ENCODE data around the gene STXBP5. TPM values are rescaled to one million over a fixed set of nuclear protein-coding genes. Genes with fewer than 3 reads are reported as not detected.

The STXBP5 gene
- total RNA-seq, 1 experiment from 2014 or later: 10.1 TPM

DNA sequence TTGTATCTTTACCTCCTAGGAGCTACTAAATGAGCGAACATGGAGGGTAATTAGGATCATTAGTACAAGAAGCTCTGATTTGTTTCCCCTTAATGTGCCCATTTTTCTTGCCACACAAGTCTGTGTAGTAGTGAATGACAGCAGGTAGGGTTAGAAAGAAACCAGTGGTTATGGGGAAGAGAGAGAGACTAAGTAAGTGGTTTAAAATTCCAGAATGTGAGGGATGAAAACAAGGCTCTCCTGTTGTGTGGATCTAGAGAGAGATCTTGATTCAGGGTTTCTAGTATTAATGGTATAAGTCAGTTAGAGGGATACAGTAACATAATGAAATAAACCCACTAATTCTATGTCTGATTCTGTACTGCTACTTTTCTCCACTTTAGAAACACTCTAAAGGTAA is 22.7 kb downstream of the STXBP5 start:
- no peak overlapping the region for H3K27ac Mint-ChIP-seq (ENCODE audit: unreplicated experiment)
- BruUV-seq (replicated peaks): no TSS peak
- no peak for DNase-seq
- no peaks in the 10 kb centered on the region for H3K4me1 Mint-ChIP-seq (ENCODE audit: low read depth, unreplicated experiment)
- CTCF ChIA-PET: no interaction called here
- H3K4me3 Mint-ChIP-seq (ENCODE audit: low read depth, unreplicated experiment): no peak overlapping the region
- intact Hi-C loops (cut with micrococcal nuclease; ENCODE audit: unreplicated experiment): no loop called here
- TF ChIP-seq CTCF (IDR thresholded peaks at IDR 0.05; ENCODE audit: unreplicated experiment): no peak
- H3K9me3 Mint-ChIP-seq (ENCODE audit: low read depth, unreplicated experiment): no peaks in the 10 kb centered on the region
- H3K27me3 Mint-ChIP-seq (ENCODE audit: unreplicated experiment): no peaks in the 10 kb centered on the region
- H3K36me3 Mint-ChIP-seq (ENCODE audit: insufficient read depth, unreplicated experiment): no peaks in the 10 kb centered on the region

DNA sequence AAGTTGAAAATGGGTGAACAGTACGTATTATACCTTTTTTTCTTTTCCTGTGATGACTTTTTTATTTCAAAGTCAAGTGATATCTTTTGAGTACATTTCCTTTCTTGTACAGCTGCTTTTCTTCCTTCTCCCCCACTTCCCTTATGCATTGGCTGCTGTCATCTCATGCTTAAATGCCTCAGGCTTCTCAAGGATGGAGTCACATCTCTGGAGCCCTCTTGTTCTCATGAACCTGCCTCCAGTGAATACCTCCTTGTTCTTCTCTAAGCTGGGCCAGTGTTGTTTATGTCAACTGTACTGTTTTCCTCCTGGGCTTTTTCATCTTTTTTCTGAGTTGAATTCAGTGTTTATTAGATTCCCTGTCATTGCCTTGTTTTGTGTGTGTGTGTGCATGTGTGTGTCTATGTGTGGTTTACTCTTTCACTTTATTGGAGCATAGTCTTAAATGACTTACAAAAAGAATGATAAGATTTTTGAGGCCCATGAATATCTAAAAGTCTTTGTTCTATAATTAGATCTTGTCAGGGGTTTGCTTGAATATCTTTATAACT is 23.6 kb downstream of the STXBP5 start:
- DNase-seq: no peak
- BruUV-seq (replicated peaks): no TSS peak
- TF ChIP-seq CTCF (IDR thresholded peaks at IDR 0.05; ENCODE audit: unreplicated experiment): no peak
- CTCF ChIA-PET: no interaction called here
- intact Hi-C loops (cut with micrococcal nuclease; ENCODE audit: unreplicated experiment): no loop called here
- Mint-ChIP-seq H3K27me3 (ENCODE audit: unreplicated experiment) (no peaks in the 10 kb centered on the region), H3K4me3 (ENCODE audit: low read depth, unreplicated experiment) (no peak overlapping the region), H3K36me3 (ENCODE audit: insufficient read depth, unreplicated experiment) (no peaks in the 10 kb centered on the region), H3K4me1 (ENCODE audit: low read depth, unreplicated experiment) (no peaks in the 10 kb centered on the region), H3K9me3 (ENCODE audit: low read depth, unreplicated experiment) (no peaks in the 10 kb centered on the region), H3K27ac (ENCODE audit: unreplicated experiment) (no peak overlapping the region)

DNA sequence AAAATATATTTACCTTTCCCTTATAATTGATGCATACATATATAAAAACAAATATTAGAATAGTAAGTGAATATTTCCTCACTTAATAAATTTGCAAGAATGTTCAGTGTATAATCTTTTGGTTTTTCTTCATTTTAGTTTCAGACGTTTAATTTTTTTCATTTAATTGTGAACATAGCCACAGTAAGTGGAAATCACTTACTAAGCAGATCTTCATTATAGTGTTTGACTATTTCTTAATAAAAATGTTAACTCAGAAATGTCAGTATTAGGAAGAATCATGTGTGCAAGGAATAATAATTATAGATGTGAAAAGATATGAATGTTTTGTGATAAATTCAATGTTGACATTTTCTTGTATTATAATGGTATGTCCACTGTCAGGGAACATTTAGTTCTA is 27.4 kb downstream of the STXBP5 start:
- no TSS peak for BruUV-seq (replicated peaks)
- H3K36me3 Mint-ChIP-seq (ENCODE audit: insufficient read depth, unreplicated experiment): no peaks in the 10 kb centered on the region
- CTCF ChIA-PET: interaction anchor here (0.6 kb wide), 1 partner anchor 167 kb away, joined by 3 read pairs; no protein-coding TSS in a partner anchor
- DNase-seq: no peak
- H3K27ac Mint-ChIP-seq (ENCODE audit: unreplicated experiment): no peak overlapping the region
- no peak overlapping the region for H3K4me3 Mint-ChIP-seq (ENCODE audit: low read depth, unreplicated experiment)
- no peaks in the 10 kb centered on the region for H3K9me3 Mint-ChIP-seq (ENCODE audit: low read depth, unreplicated experiment)
- intact Hi-C loops (cut with micrococcal nuclease; ENCODE audit: unreplicated experiment): no loop called here
- H3K27me3 Mint-ChIP-seq (ENCODE audit: unreplicated experiment): no peaks in the 10 kb centered on the region
- no peaks in the 10 kb centered on the region for H3K4me1 Mint-ChIP-seq (ENCODE audit: low read depth, unreplicated experiment)
- TF ChIP-seq CTCF (IDR thresholded peaks at IDR 0.05; ENCODE audit: unreplicated experiment): no peak

DNA sequence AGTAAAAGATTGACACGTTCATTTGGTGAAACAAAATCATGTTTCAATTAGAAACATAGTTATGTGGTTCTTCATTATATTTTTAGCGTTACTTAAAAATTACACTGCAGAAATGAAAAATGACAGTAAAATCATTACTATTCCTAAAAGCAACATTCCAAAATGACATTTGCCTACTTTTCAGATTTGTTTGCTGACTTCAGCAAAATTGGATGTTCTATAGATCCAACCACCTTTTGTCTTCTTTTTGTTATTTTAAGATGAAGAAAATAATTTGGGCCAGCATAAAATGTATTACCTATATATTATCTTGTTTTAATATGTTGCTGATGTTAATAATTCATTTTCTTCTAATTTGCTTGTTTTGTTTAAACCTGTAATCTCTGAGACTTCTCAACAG is 30.5 kb downstream of the STXBP5 start:
- Mint-ChIP-seq H3K4me1 (ENCODE audit: low read depth, unreplicated experiment) (no peaks in the 10 kb centered on the region), H3K4me3 (ENCODE audit: low read depth, unreplicated experiment) (no peak overlapping the region), H3K27ac (ENCODE audit: unreplicated experiment) (no peak overlapping the region), H3K9me3 (ENCODE audit: low read depth, unreplicated experiment) (no peaks in the 10 kb centered on the region), H3K27me3 (ENCODE audit: unreplicated experiment) (no peaks in the 10 kb centered on the region), H3K36me3 (ENCODE audit: insufficient read depth, unreplicated experiment) (no peaks in the 10 kb centered on the region)
- no peak for DNase-seq
- CTCF ChIA-PET: no interaction called here
- intact Hi-C loops (cut with micrococcal nuclease; ENCODE audit: unreplicated experiment): no loop called here
- BruUV-seq (replicated peaks): no TSS peak
- TF ChIP-seq CTCF (IDR thresholded peaks at IDR 0.05; ENCODE audit: unreplicated experiment): no peak

All from Calu3 (cell line).